ENCODE data around the gene TMEM145. TPM values are rescaled to one million over a fixed set of nuclear protein-coding genes. Genes with fewer than 3 reads are reported as not detected.
A peak's percentile ranks its signal among the peaks of the same experiment; 100 is the strongest.

The TMEM145 gene
- total and polyA plus RNA-seq, 7 donors = 0.21 to 2.5 (median 0.54) TPM; not detected in 1

- H3K36me3 ChIP-seq (ENCODE audit: insufficient read depth in 1 of 2, low read depth in 1 of 2) = peaks cover 0 to 31% of the 10 kb centered on the region in 2 donors
- intact Hi-C loops (cut with DNase I) = no loop called here
- H3K9me3 ChIP-seq = no peaks in the 10 kb centered on the region
- DNase-seq (no peak), ATAC-seq (peak in 1 of 4 donors; percentile 10)
- H3K27ac ChIP-seq = no peak overlapping the region
- no peaks in the 10 kb centered on the region for H3K4me1 ChIP-seq
- WGBS, 3 donors = 92 to 96% (median 94%) methylated on average over 3 of the region's 3 CpGs
- H3K27me3 ChIP-seq (ENCODE audit: insufficient read depth in 3 of 3, low read length in 2 of 3) = no peaks in the 10 kb centered on the region
- no peak for TF ChIP-seq CTCF (IDR thresholded peaks at IDR 0.05)
- no peak overlapping the region for H3K4me3 ChIP-seq
These were observed 19.9 kb downstream of the TMEM145 start for GRCh38 chr19:42333018-42333417.

GRCh38 chr19:42333975-42334696 lies 21.0 kb downstream of the TMEM145 start:
- peaks cover 0 to 39% of the 10 kb centered on the region in 2 donors for H3K36me3 ChIP-seq (ENCODE audit: insufficient read depth in 1 of 2, low read depth in 1 of 2)
- no peaks in the 10 kb centered on the region for H3K27me3 ChIP-seq (ENCODE audit: insufficient read depth in 3 of 3, low read length in 2 of 3)
- H3K27ac ChIP-seq = no peak overlapping the region
- intact Hi-C loops (cut with DNase I) = no loop called here
- DNase-seq (no peak), ATAC-seq (no peak)
- no peak overlapping the region for H3K4me3 ChIP-seq
- 88 to 92% (median 91%) methylated on average over 21 of the region's 21 CpGs for WGBS, 3 donors
- no peaks in the 10 kb centered on the region for H3K9me3 ChIP-seq
- TF ChIP-seq CTCF (IDR thresholded peaks at IDR 0.05) = no peak
- no peaks in the 10 kb centered on the region for H3K4me1 ChIP-seq

- DNase-seq = no peak
- 90 to 95% (median 90%) methylated on average over 13 of the region's 13 CpGs for WGBS, 3 donors
These were observed 21.7 kb downstream of the TMEM145 start for GRCh38 chr19:42334697-42335373.

GRCh38 chr19:42335374-42335936 lies 22.3 kb downstream of the TMEM145 start:
- intact Hi-C loops (cut with DNase I) = no loop called here
- no peak overlapping the region for H3K4me3 ChIP-seq
- 90% methylated on average over 7 of the region's 7 CpGs for WGBS, 3 donors
- H3K27ac ChIP-seq = no peak overlapping the region
- ATAC-seq (no peak), DNase-seq (no peak)
- peaks cover 0 to 48% of the 10 kb centered on the region in 2 donors for H3K36me3 ChIP-seq (ENCODE audit: insufficient read depth in 1 of 2, low read depth in 1 of 2)
- no peaks in the 10 kb centered on the region for H3K9me3 ChIP-seq
- TF ChIP-seq CTCF (IDR thresholded peaks at IDR 0.05) = no peak
- no peaks in the 10 kb centered on the region for H3K4me1 ChIP-seq
- no peaks in the 10 kb centered on the region for H3K27me3 ChIP-seq (ENCODE audit: insufficient read depth in 3 of 3, low read length in 2 of 3)

More at GRCh38 chr19:42334697-42335373, 21.7 kb downstream of the TMEM145 start:
- Histone ChIP-seq H3K27me3 (ENCODE audit: insufficient read depth in 3 of 3, low read length in 2 of 3) (no peaks in the 10 kb centered on the region), H3K4me1 (no peaks in the 10 kb centered on the region), H3K4me3 (no peak overlapping the region), H3K27ac (no peak overlapping the region), H3K9me3 (no peaks in the 10 kb centered on the region), H3K36me3 (ENCODE audit: insufficient read depth in 1 of 2, low read depth in 1 of 2) (peaks cover 0 to 45% of the 10 kb centered on the region in 2 donors)
- TF ChIP-seq CTCF (IDR thresholded peaks at IDR 0.05) = no peak
- ATAC-seq = no peak
- intact Hi-C loops (cut with DNase I) = no loop called here
